PFSK-1 (cell line): ENCODE measurements around the gene NR2E3.

Experiments
- POLR2AphosphoS5 ChIP-seq: IDR thresholded peaks from 2 replicates; pipeline ENCODE4 v1.6.1; 2012; ENCODE audit warnings: low read depth, mild to moderate bottlenecking, control low read depth, low read length, moderate library complexity
- SIN3A ChIP-seq: IDR thresholded peaks from 2 replicates; pipeline ENCODE4 v1.6.1; 2012; ENCODE audit warnings: mild to moderate bottlenecking, low read length, moderate library complexity, borderline replicate concordance; ENCODE audit not compliant: insufficient read depth
- TAF1 ChIP-seq: IDR thresholded peaks from 2 replicates; pipeline ENCODE4 v1.6.1; 2012; ENCODE audit warnings: low read length, control low read depth, borderline replicate concordance; ENCODE audit not compliant: insufficient read depth
- TF ChIP-seq, protein P1 (sequence below), 2 experiments: IDR thresholded peaks; 2 replicates each; pipeline versions ENCODE4 v1.6.1 to v1.8.0; 2011 to 2012; ENCODE audit warnings: low read depth in 2 of 2, low read length in 2 of 2, control low read depth in 1 of 2, inconsistent platforms in 1 of 2, mild to moderate bottlenecking in 1 of 2, moderate library complexity in 1 of 2; ENCODE audit not compliant: insufficient read depth in 1 of 2

DNA sequence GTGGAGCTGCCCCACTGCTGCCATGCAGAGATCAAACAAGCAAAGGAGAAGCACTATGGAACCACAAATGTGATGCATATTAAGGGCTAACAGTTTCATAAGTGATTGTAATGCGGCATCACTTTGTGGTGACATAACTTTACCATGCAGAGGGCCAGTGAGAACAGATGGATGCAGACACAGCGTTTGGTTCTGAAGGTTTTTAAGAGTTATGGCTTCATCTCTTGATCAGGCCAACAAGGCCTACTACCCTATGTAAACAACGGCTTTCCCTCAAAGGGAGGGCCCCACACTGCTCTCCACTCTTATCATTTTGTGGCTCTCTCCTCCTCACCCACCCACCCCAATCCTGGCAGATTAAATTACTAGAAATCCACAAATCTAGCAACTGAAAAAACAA is 13.4 kb downstream of the NR2E3 start:
- TF ChIP-seq, protein P1, sequence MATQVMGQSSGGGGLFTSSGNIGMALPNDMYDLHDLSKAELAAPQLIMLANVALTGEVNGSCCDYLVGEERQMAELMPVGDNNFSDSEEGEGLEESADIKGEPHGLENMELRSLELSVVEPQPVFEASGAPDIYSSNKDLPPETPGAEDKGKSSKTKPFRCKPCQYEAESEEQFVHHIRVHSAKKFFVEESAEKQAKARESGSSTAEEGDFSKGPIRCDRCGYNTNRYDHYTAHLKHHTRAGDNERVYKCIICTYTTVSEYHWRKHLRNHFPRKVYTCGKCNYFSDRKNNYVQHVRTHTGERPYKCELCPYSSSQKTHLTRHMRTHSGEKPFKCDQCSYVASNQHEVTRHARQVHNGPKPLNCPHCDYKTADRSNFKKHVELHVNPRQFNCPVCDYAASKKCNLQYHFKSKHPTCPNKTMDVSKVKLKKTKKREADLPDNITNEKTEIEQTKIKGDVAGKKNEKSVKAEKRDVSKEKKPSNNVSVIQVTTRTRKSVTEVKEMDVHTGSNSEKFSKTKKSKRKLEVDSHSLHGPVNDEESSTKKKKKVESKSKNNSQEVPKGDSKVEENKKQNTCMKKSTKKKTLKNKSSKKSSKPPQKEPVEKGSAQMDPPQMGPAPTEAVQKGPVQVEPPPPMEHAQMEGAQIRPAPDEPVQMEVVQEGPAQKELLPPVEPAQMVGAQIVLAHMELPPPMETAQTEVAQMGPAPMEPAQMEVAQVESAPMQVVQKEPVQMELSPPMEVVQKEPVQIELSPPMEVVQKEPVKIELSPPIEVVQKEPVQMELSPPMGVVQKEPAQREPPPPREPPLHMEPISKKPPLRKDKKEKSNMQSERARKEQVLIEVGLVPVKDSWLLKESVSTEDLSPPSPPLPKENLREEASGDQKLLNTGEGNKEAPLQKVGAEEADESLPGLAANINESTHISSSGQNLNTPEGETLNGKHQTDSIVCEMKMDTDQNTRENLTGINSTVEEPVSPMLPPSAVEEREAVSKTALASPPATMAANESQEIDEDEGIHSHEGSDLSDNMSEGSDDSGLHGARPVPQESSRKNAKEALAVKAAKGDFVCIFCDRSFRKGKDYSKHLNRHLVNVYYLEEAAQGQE (IDR thresholded peaks at IDR 0.05; ENCODE audit: insufficient read depth in 1 of 2, low read depth in 2 of 2, low read length in 2 of 2), result no peak
- TF ChIP-seq POLR2AphosphoS5 (no peak), TAF1 (no peak), SIN3A (no peak)
